Head of caudate nucleus (tissue), 42 donors: Measurements from ENCODE around the gene RAPGEF1.

ENCODE experiments used
- DNase-seq, 42 donors: peaks; one replicate each; pipeline versions ENCODE4 v3.0.0 to v3.0.0-alpha.2; 2020 to 2021; ENCODE audit warnings: mixed read lengths in 7 of 42
- intact Hi-C: fragments of 100-400 bp; cut with DNase I; formaldehyde crosslinking; loops from one replicate; pipeline ENCODE4 v1.15.0; 2022

RAPGEF1 gene

GRCh38 chr9:131578731-131579504, 161.0 kb downstream of the RAPGEF1 start:
- DNase-seq: peak in 21 of 42 donors; percentile 30 to 71 (median 50)
- intact Hi-C loops: no loop called here

GRCh38 chr9:131578021-131578420, 161.9 kb downstream of the RAPGEF1 start:
- intact Hi-C loops: no loop called here
- DNase-seq: no peak

GRCh38 chr9:131577005-131578000, 162.6 kb downstream of the RAPGEF1 start:
- no peak for DNase-seq
- intact Hi-C loops: no loop called here

- DNase-seq: no peak
- intact Hi-C loops: no loop called here
Observed at GRCh38 chr9:131575946-131576853, 163.7 kb downstream of the RAPGEF1 start.

GRCh38 chr9:131574730-131575640, 164.9 kb downstream of the RAPGEF1 start:
- intact Hi-C loops: no loop called here
- DNase-seq: no peak

- no peak for DNase-seq
- intact Hi-C loops: no loop called here
Observed at GRCh38 chr9:131567910-131568309, 172.0 kb downstream of the RAPGEF1 start.

GRCh38 chr9:131566158-131566557, 173.7 kb downstream of the RAPGEF1 start:
- intact Hi-C loops: no loop called here
- no peak for DNase-seq

- DNase-seq: no peak
- intact Hi-C loops: no loop called here
Observed at GRCh38 chr9:131565369-131565768, 174.5 kb downstream of the RAPGEF1 start.

- intact Hi-C loops: no loop called here
- no peak for DNase-seq
Observed at GRCh38 chr9:131562032-131562959, 177.6 kb downstream of the RAPGEF1 start.

- no peak for DNase-seq
- intact Hi-C loops: no loop called here
Observed at GRCh38 chr9:131559421-131560000, 180.4 kb downstream of the RAPGEF1 start.

- DNase-seq: no peak
- intact Hi-C loops: no loop called here
Observed at GRCh38 chr9:131557855-131558548, 181.9 kb downstream of the RAPGEF1 start.

GRCh38 chr9:131555841-131556673, 183.8 kb downstream of the RAPGEF1 start:
- intact Hi-C loops: no loop called here
- DNase-seq: no peak

GRCh38 chr9:131554843-131555351, 185.0 kb downstream of the RAPGEF1 start:
- no peak for DNase-seq
- intact Hi-C loops: no loop called here

GRCh38 chr9:131554087-131554842, 185.6 kb downstream of the RAPGEF1 start:
- intact Hi-C loops: no loop called here
- DNase-seq: no peak
